HCEC 1CT (cell line): ENCODE measurements around the gene ACSL3.
"Not testable (repeated sequence)": the region's sequence is repeated elsewhere in the genome, so short reads cannot be mapped to it uniquely, and the experiment has no call there.

Experiments used
- DNase-seq: peaks from one replicate; pipeline ENCODE4 v3.0.0-alpha.2; 2017

The ACSL3 gene

GRCh38 chr2:222854773-222855700 lies 5.8 kb upstream of the ACSL3 start:
- DNase-seq = no peak

- DNase-seq = no peak
These were observed 837 bp upstream of the ACSL3 start for GRCh38 chr2:222859786-222860612.

GRCh38 chr2:222861411-222862105 lies 722 bp downstream of the ACSL3 start:
- peak; percentile 36 for DNase-seq

- DNase-seq = peak; percentile 61
These were observed 1.5 kb downstream of the ACSL3 start for GRCh38 chr2:222862106-222862908.

GRCh38 chr2:222862909-222863544 lies 2.2 kb downstream of the ACSL3 start:
- DNase-seq = no peak

- DNase-seq = peak; percentile 93
These were observed 3.5 kb downstream of the ACSL3 start for GRCh38 chr2:222864296-222864695.

GRCh38 chr2:222865301-222865700 lies 4.5 kb downstream of the ACSL3 start:
- no peak for DNase-seq

- DNase-seq = no peak
These were observed 5.6 kb downstream of the ACSL3 start for GRCh38 chr2:222866358-222866960.

- DNase-seq = not testable (repeated sequence)
These were observed 7.9 kb downstream of the ACSL3 start for GRCh38 chr2:222868560-222869251.

- DNase-seq = no peak
These were observed 8.4 kb downstream of the ACSL3 start for GRCh38 chr2:222869252-222869560.

GRCh38 chr2:222871291-222871690 lies 10.5 kb downstream of the ACSL3 start:
- no peak for DNase-seq

- no peak for DNase-seq
These were observed 11.7 kb downstream of the ACSL3 start for GRCh38 chr2:222872551-222872950.

- no peak for DNase-seq
These were observed 14.6 kb downstream of the ACSL3 start for GRCh38 chr2:222875482-222875881.

- no peak for DNase-seq
These were observed 16.1 kb downstream of the ACSL3 start for GRCh38 chr2:222876947-222877346.

- no peak for DNase-seq
These were observed 16.9 kb downstream of the ACSL3 start for GRCh38 chr2:222877556-222878300.

GRCh38 chr2:222878301-222878876 lies 17.6 kb downstream of the ACSL3 start:
- DNase-seq = no peak

GRCh38 chr2:222878877-222879603 lies 18.2 kb downstream of the ACSL3 start:
- peak; percentile 80 for DNase-seq

GRCh38 chr2:222879604-222879933 lies 18.7 kb downstream of the ACSL3 start:
- DNase-seq = no peak

- DNase-seq = no peak
These were observed 21.7 kb downstream of the ACSL3 start for GRCh38 chr2:222882484-222882928.
